ENCODE results near the gene CCRL2.

DNA sequence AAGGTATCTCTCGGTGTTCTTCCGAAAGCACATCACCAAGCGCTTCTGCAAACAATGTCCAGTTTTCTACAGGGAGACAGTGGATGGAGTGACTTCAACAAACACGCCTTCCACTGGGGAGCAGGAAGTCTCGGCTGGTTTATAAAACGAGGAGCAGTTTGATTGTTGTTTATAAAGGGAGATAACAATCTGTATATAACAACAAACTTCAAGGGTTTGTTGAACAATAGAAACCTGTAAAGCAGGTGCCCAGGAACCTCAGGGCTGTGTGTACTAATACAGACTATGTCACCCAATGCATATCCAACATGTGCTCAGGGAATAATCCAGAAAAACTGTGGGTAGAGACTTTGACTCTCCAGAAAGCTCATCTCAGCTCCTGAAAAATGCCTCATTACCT lies 48.6 kb upstream of the CCRL2 start:
- TF ChIP-seq CTCF (IDR thresholded peaks at IDR 0.05) (no peak), POLR2A (IDR thresholded peaks at IDR 0.05) (no peak)

Data from heart left ventricle (tissue), 13 donors.